Activated CD4-positive, CD25-positive, alpha-beta regulatory T cell treated with anti-CD3 and anti-CD28 coated beads, Interleukin-2, amount 50 U/mL, for 16 hours (primary cell): ENCODE data around the gene RPL38.

Experiments
- DNase-seq: peaks from one replicate; pipeline ENCODE4 v3.0.0-alpha.2; 2020; ENCODE audit warnings: low read depth, low spot score

RPL38 gene

GRCh38 chr17:74210191-74211140 lies 7.0 kb downstream of the RPL38 start:
- peak; percentile 66 for DNase-seq

GRCh38 chr17:74211141-74211911 lies 7.8 kb downstream of the RPL38 start:
- no peak for DNase-seq

GRCh38 chr17:74211912-74212208 lies 8.4 kb downstream of the RPL38 start:
- DNase-seq, result no peak

- no peak for DNase-seq
Observed at GRCh38 chr17:74212209-74212912, 8.9 kb downstream of the RPL38 start.

- DNase-seq, result peak; percentile 30
Observed at GRCh38 chr17:74212913-74213791, 9.7 kb downstream of the RPL38 start, which contains the start of gene TTYH2. Gene TTYH2 (plus strand): TSS chr17:74213571. CDS start chr17:74213588, 17 bp downstream.

- DNase-seq, result no peak
Observed at GRCh38 chr17:74213861-74214391, 10.4 kb downstream of the RPL38 start.

GRCh38 chr17:74214484-74215341 lies 11.2 kb downstream of the RPL38 start:
- DNase-seq, result no peak

GRCh38 chr17:74215342-74215727 lies 11.9 kb downstream of the RPL38 start:
- DNase-seq, result no peak

GRCh38 chr17:74216505-74216904 lies 13.0 kb downstream of the RPL38 start:
- DNase-seq, result no peak

- no peak for DNase-seq
Observed at GRCh38 chr17:74217037-74217730, 13.7 kb downstream of the RPL38 start.

- DNase-seq, result no peak
Observed at GRCh38 chr17:74217888-74218287, 14.4 kb downstream of the RPL38 start.

GRCh38 chr17:74218436-74218835 lies 15.0 kb downstream of the RPL38 start:
- DNase-seq, result no peak

GRCh38 chr17:74219576-74220133 lies 16.2 kb downstream of the RPL38 start:
- DNase-seq, result no peak

- DNase-seq, result no peak
Observed at GRCh38 chr17:74220219-74220618, 16.7 kb downstream of the RPL38 start.

- no peak for DNase-seq
Observed at GRCh38 chr17:74220946-74221818, 17.7 kb downstream of the RPL38 start.

GRCh38 chr17:74222399-74222798 lies 18.9 kb downstream of the RPL38 start:
- DNase-seq, result no peak

- DNase-seq, result no peak
Observed at GRCh38 chr17:74223901-74224300, 20.4 kb downstream of the RPL38 start.
